HL-60 (cell line): ENCODE data around the gene RETREG2.

Experiments
- DNase-seq, 2 experiments: peaks; one replicate each; pipeline ENCODE4 v3.0.0-alpha.2; 2010 to 2020; ENCODE audit warnings: low read depth in 1 of 2, low spot score in 1 of 2
- H3K27ac ChIP-seq: fragments of 250-450 bp; sonication (Bioruptor Pico); replicated peaks from 2 replicates; pipeline ENCODE4 v1.5.1; 2020; ENCODE audit warnings: mild to moderate bottlenecking, moderate library complexity
- H3K27me3 ChIP-seq: fragments of 250-450 bp; sonication (Bioruptor Pico); 2 replicates; pipeline ENCODE4 v1.5.1; 2021; ENCODE audit warnings: mild to moderate bottlenecking, moderate library complexity; ENCODE audit not compliant: insufficient read depth, poor library complexity, severe bottlenecking
- H3K4me3 ChIP-seq: replicated peaks from 2 replicates; pipeline ENCODE4 v1.5.1; 2011; ENCODE audit warnings: mild to moderate bottlenecking, control low read depth, low read length; ENCODE audit not compliant: insufficient read depth
- GABPA ChIP-seq: IDR thresholded peaks from 2 replicates; pipeline ENCODE4 v1.6.1; 2012; ENCODE audit warnings: low read depth
- POLR2AphosphoS5 ChIP-seq: IDR thresholded peaks from 2 replicates; pipeline ENCODE4 v1.6.1; 2012; ENCODE audit warnings: low read depth
- SPI1 ChIP-seq: IDR thresholded peaks from 2 replicates; pipeline ENCODE4 v1.6.1; 2012; ENCODE audit warnings: low read depth, mild to moderate bottlenecking, borderline replicate concordance
- TF ChIP-seq, protein P1 (sequence below): IDR thresholded peaks from 2 replicates; pipeline ENCODE4 v1.6.1; 2012; ENCODE audit warnings: low read depth; ENCODE audit not compliant: insufficient replicate concordance
- TF ChIP-seq, protein P2 (sequence below): IDR thresholded peaks from one replicate; pipeline ENCODE4 v1.5.1; 2011; ENCODE audit warnings: low read length, control low read depth, inconsistent platforms; ENCODE audit not compliant: insufficient read depth

RETREG2 gene

DNA sequence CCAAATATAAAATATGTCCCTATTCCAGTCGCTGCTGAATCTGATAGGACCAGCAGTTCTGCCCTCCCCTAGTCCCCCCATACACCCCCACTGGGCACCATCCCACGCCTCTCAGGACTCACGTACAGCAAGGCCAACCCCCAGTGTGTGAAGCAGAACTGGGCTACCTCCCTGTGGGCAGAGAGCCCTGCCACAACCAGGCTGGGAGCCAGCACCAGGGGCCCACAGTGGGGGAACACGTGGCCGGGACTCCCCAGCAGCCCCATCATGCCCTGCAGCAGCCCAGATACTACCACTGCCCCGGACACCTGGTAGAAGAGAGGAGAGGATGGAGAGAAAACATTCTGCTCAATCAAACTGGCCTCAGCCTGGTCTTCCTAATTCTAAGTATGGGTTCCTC lies 9.5 kb upstream of the RETREG2 start:
- peak in 1 of 2 experiments; percentile 26 for DNase-seq
- no peak overlapping the region for H3K27ac ChIP-seq
- no peaks in the 10 kb centered on the region for H3K27me3 ChIP-seq
- H3K4me3 ChIP-seq: no peak overlapping the region
- TF ChIP-seq SPI1 (no peak), GABPA (no peak), POLR2AphosphoS5 (no peak)
- TF ChIP-seq, protein P1, sequence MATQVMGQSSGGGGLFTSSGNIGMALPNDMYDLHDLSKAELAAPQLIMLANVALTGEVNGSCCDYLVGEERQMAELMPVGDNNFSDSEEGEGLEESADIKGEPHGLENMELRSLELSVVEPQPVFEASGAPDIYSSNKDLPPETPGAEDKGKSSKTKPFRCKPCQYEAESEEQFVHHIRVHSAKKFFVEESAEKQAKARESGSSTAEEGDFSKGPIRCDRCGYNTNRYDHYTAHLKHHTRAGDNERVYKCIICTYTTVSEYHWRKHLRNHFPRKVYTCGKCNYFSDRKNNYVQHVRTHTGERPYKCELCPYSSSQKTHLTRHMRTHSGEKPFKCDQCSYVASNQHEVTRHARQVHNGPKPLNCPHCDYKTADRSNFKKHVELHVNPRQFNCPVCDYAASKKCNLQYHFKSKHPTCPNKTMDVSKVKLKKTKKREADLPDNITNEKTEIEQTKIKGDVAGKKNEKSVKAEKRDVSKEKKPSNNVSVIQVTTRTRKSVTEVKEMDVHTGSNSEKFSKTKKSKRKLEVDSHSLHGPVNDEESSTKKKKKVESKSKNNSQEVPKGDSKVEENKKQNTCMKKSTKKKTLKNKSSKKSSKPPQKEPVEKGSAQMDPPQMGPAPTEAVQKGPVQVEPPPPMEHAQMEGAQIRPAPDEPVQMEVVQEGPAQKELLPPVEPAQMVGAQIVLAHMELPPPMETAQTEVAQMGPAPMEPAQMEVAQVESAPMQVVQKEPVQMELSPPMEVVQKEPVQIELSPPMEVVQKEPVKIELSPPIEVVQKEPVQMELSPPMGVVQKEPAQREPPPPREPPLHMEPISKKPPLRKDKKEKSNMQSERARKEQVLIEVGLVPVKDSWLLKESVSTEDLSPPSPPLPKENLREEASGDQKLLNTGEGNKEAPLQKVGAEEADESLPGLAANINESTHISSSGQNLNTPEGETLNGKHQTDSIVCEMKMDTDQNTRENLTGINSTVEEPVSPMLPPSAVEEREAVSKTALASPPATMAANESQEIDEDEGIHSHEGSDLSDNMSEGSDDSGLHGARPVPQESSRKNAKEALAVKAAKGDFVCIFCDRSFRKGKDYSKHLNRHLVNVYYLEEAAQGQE: no peak
- TF ChIP-seq, protein P2, sequence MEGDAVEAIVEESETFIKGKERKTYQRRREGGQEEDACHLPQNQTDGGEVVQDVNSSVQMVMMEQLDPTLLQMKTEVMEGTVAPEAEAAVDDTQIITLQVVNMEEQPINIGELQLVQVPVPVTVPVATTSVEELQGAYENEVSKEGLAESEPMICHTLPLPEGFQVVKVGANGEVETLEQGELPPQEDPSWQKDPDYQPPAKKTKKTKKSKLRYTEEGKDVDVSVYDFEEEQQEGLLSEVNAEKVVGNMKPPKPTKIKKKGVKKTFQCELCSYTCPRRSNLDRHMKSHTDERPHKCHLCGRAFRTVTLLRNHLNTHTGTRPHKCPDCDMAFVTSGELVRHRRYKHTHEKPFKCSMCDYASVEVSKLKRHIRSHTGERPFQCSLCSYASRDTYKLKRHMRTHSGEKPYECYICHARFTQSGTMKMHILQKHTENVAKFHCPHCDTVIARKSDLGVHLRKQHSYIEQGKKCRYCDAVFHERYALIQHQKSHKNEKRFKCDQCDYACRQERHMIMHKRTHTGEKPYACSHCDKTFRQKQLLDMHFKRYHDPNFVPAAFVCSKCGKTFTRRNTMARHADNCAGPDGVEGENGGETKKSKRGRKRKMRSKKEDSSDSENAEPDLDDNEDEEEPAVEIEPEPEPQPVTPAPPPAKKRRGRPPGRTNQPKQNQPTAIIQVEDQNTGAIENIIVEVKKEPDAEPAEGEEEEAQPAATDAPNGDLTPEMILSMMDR: no peak

DNA sequence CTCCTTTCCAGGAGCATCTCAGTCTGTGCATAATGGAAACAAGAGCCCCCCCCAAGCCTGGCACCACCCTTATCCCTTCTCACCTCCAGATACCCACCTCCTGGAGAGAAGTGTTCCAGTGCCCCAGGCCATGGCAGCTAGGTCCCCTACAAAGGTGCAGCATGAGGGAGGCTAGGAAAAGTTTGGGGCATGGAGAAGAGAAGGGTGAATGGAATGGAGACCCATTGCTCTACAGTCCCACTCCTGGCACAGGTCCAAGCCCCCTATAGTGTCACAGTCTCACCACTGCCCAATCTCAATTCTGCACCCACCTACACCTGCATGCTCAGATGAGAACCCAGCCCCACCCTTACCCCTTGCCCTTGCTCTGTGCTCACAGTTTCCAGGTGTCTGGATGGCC lies 9.1 kb upstream of the RETREG2 start:
- no peak overlapping the region for H3K4me3 ChIP-seq
- H3K27ac ChIP-seq: no peak overlapping the region
- TF ChIP-seq POLR2AphosphoS5: no peak
- no peak for DNase-seq
- no peaks in the 10 kb centered on the region for H3K27me3 ChIP-seq

DNA sequence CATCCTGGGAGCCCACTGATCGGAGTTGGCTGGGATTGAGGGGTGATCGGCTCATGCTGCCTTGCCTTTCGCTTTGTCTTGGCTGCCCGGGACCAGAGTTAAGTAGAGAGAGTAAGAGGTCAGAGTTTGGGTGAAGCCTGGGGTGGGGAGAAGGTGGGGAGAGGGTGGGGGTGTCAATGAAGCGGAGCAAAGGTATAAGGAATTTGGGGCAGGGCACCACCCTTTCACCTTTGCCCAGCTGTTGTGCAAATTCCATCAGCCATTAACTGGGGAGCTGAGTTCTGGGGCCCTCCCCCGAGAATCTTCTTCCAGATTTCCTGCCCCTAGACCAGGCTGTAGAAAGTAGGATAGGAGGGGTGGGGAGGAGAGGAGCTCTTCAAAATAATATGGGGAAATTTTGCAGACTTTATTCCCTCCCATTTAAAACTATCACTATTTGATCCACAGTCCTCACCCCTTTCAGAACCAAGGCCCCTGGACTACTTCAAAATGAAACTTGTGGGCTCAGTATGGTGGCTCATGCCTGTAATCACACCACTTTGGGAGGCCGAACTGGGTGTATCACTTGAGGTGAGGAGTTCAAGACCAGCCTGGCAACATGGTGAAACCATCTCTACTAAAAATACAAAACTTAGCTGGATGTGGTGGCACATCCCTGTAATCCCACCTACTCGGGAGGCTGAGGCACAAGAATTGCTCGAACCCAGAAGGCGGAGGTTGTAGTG lies 8.0 kb upstream of the RETREG2 start, which contains the start of gene SLC23A3:
TSS of gene SLC23A3 (minus strand) at position 100 of the 725 bp plus-strand sequence. CDS start at position 55, 45 bp downstream.
- TF ChIP-seq POLR2AphosphoS5 (no peak), GABPA (no peak), SPI1 (no peak)
- TF ChIP-seq, protein P1: no peak
- TF ChIP-seq, protein P2: no peak
- H3K27ac ChIP-seq: no peak within 1 kb of the TSS
- H3K4me3 ChIP-seq: no peak within 1 kb of the TSS
- no peak for DNase-seq
- H3K27me3 ChIP-seq: no peaks in the 10 kb centered on the region

DNA sequence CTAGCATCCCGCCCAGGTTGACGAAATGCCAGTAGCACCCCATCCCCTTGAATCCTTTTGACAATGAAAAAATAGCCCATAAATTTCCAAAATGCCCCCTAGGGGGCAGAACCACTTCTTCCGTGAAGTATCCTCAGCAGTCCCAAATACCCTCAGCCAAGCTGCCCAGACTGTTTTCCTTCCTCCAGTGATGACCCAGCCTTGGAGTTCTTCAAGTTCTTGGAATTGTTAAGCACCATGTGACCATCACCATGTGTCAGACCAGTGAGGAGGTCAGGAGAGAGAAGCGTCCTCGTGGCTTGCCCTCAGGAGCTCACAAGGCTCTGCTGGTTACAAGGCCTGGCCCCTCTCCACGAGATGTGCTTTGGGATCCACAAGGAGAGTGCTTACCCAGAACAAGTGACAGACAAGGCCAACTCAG lies 6.8 kb upstream of the RETREG2 start:
- peak in 1 of 2 experiments; percentile 46 for DNase-seq
- TF ChIP-seq, protein P2: peak; percentile 70
- 0 out of 2 replicates have a peak, but pooled peaks have one; percentile 31 for TF ChIP-seq POLR2AphosphoS5
- no peak for TF ChIP-seq GABPA
- H3K27ac ChIP-seq: no peak overlapping the region

More for the DNA sequence above, 6.8 kb upstream of the RETREG2 start:
- H3K4me3 ChIP-seq: no peak overlapping the region
- no peaks in the 10 kb centered on the region for H3K27me3 ChIP-seq
